Stimulated activated CD4-positive, alpha-beta T cell treated with anti-CD3 and anti-CD28 coated beads, TNF-alpha, amount 100 ng/mL, for 48 hours (primary cell): ENCODE measurements around the gene RGS12.

Experiments used
- DNase-seq, 3 donors: peaks; one replicate each; pipeline ENCODE4 v3.0.0-alpha.2; 2020; ENCODE audit warnings: low read depth in 3 of 3

RGS12 gene

GRCh38 chr4:3253808-3254207 lies 39.0 kb upstream of the RGS12 start:
- no peak for DNase-seq

DNA sequence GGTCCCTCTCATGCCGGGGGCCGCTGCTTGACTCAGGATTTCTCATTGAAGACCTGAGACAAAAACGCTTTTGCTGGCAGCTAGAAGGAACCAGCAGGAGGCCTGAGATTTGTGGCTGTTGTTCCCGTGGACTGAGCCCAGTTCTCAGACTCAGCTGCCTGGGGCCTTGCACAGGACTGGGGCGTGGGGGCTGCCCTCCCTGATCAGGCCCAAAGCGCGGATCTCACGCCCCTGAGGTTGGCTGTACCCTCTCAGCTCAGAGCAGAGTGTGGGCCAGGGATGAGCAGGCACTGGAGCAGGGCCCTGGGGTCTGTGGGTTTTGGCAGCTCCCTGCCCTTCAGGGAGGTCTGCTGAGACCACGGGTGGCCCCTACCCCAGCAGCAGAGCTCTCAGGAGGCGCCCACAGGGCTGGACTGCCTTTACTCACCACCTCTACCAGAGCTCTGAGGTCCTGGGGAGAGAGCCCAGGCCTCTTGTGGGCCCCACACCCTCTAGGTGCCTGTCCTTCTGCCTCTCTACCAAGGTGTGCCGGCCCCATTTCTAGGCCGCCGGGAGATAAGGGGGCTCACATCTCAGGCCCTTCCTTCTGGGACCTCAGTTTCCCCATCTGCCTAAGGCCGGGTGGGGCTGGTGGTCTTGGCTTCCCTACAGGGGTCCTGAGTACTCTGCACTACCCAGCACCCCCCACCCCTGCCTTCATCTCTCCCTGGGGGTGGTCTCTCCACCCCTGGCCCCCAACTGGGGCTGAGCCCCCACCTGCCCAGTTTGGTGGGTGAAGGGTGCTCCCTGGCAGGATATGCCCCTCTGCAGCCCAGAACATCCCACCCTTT lies 38.3 kb upstream of the RGS12 start:
- no peak for DNase-seq

DNA sequence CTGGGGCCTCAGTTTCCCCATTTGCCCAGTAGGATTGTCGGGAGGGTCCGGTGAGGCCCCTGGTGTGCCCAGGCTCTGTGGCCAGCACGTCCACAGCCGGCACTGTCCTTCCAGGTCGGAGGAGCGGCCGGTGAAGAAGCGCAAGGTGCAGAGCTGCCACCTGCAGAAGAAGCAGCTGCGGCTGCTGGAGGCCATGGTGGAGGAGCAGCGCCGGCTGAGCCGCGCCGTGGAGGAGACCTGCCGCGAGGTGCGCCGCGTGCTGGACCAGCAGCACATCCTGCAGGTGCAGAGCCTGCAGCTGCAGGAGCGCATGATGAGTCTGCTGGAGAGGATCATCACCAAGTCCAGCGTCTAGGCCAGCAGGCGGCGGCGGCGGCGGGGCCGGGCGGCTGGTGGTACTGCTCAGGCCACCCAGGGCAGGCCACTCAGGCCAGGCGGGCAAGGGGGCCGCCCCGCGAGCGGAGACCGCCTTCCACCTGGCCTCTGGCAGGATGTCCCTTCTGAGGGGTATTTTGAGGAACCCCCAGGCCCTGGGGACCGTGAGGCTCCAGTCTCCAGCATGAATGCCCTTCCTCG lies 37.1 kb upstream of the RGS12 start:
- no peak for DNase-seq

DNA sequence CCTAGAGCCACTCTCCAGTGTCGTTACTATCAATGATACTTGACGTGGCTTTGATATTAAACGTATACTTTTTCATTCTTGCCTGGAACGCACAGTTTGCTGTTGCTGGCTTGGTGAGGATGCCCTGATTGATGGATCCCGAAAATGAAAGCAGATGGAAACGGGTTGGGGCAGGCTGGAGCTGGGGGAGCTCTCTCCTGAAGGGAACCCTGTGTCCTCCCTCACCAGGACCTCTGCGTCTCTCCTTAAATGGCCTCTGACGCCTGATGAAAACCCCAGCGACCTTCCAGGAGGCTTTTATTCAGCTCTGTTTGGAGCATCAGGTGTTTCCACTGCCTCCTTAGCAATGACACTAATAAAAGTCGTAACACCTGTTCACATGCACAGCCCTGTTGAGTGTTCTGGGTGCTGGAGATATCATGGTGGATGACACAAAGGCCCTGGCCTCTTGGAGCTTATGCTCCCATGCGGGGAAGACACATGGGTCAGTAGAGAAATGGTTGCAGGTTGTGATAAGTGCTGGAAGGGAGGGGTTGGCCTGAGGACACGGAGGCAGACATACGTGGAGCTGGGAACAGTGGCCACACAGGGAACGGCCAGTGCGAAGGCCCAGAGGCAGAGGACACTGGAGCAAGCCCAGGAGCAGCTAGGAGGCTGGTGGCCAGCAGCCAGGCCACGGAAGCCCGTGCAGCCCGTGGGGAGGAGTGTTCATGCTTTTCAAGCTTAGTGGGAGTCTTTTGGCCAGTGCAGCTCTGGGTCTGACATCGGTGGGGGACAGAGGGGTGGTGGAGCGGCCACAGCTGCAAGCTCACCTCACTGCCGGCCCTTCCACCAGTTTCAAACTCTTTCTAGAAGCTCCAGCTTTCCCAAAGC lies 36.4 kb upstream of the RGS12 start:
- DNase-seq, result no peak

GRCh38 chr4:3257103-3257555 lies 35.7 kb upstream of the RGS12 start:
- no peak for DNase-seq

- no peak for DNase-seq
Measured at GRCh38 chr4:3257556-3258482, 35.0 kb upstream of the RGS12 start.

- DNase-seq, result no peak
Measured at GRCh38 chr4:3261411-3262207, 31.2 kb upstream of the RGS12 start.

GRCh38 chr4:3262208-3263052 lies 30.4 kb upstream of the RGS12 start:
- DNase-seq, result no peak

- DNase-seq, result no peak
Measured at GRCh38 chr4:3263053-3263875, 29.6 kb upstream of the RGS12 start.

- no peak for DNase-seq
Measured at GRCh38 chr4:3263876-3264193, 29.0 kb upstream of the RGS12 start.

- DNase-seq, result no peak
Measured at GRCh38 chr4:3266076-3266475, 26.7 kb upstream of the RGS12 start.

DNA sequence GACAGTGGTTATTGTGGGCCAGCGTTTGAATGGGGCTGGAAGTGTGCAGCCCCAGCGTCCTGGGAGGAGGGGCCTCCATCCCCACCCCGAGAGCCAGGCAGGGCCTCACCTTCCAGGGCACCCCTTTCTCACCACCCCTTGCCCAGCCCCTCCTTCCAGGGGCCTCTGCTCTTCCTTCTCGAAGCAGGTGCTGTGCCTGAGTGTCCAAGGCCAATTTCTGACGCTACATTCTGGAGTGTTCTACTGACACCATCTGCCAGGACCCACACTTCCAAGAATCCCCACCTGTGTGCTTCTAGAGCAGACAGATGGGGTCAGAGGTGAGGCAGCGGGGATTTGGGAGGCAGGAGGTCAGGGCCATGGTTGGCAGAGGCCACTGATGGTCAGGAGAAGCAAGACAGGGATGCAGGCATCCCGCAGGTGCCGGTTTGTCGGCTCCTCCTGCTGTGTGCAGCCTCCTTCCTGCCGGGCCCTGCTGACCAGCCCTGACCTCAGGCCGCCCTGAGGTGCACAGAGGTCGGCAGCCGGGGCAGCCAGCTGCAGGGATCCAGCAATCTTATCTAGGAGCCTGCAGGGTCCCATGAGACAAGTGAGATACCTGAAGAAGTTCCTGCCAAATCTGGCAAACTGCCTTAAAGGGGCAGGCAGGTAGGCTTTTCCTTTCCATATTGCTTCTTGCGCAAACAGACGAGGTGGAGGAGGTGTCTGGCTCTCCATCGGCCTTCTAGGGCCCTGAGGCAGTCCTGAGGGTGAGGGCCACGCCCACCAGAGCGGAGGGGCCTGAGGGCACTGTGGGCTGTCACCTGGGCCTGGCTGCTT lies 25.0 kb upstream of the RGS12 start:
- DNase-seq, result no peak

DNA sequence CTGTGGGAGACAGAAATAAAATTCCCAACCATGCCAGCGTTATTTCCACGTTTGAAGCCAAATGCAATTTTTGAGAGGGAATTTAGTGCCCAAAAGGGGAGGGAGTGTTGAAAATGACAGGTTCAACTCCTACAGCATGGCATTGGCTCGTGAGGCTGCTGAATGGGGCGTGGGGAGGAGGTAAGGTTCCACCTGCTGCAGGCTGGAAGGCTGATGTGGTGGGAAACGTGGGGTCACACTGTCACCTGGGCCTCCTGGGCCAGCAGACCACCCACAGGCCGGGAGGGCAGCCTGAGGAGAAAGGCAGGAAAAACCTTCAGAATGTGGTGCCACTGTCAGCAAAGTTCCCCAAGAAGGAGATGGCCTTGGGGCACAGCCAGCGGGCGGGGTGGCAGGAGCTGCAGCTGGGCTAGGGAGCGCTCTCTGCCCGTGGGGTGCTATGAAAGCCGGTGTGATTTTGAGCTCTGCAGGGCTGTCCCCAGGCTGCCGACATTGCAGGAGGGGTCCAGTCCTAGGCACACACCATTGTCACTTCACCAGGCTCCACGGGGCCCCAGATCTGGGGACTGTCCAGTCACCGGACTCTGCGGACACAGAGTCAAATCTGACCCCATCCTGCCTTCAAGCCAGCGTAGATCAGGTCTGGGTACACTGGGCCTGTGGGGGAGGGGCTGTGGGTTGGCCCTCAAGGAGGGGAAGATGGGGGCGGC lies 24.3 kb upstream of the RGS12 start:
- DNase-seq, result no peak

- DNase-seq, result no peak
Measured at GRCh38 chr4:3269105-3269927, 23.5 kb upstream of the RGS12 start.

DNA sequence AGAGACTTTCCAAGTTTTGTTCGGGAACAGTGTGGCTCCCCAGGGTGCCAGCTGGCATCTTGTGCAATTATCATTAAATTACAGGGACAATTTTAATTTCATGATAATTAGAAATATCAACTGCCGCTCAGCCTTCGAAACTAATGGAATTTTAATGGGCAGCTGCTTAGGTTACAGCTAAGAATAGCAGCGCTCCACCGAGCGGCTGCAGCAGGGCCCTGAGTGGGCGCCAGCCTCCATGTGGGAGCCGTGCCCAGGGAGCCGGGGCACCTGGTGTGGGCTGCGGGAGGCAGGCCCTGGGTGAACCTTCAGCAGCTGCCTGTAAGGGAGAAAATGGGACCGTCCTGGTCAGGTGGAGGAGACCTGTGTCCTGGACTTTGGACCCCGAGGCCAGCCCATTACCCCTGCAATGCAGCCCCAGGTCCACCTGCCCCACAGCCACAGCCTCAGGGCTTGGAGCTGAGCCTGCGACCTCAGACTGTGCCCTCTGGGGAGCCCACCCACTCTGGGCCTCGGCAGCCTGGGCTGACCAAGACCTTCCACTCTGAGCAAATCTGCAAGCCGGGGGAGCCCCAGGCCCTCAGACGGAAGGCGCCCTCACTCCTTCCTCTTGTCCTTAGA lies 22.7 kb upstream of the RGS12 start:
- no peak for DNase-seq

DNA sequence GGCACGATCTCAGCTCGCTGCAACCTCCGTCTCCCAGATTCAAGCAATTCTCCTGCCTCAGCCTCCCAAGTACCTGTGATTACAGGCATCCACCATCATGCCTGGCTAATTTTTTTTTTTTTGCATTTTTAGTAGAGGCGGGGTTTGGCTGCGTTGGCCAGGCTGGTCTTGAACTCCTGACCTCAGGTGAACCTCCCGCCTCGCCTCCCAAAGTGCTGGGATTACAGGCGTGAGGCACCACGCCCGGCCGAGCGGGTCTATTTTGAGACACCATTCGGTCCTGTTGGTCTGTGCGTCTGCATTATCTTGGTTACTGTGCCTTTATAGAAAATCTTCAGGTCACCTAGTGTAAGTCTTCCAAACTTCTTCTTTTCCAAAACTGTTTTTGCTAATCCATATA lies 21.7 kb upstream of the RGS12 start:
- no peak for DNase-seq
